HepG2 (cell line): ENCODE measurements around the gene ARMH1. TPM values are rescaled to one million over a fixed set of nuclear protein-coding genes. Genes with fewer than 3 reads are reported as not detected.

Source experiments
- ETV5 ChIP-seq: IDR thresholded peaks from 2 replicates; pipeline ENCODE4 v1.6.1; 2018; ENCODE audit warnings: missing biosample characterization, missing genetic modification reagents, inconsistent platforms, borderline replicate concordance
- HNF4G ChIP-seq, 2 experiments: sonication (generic) in 1 of 2; formaldehyde crosslinking in 1 of 2; IDR thresholded peaks; 2 replicates each; pipeline versions ENCODE4 v1.4.0 to v1.6.1; 2011 to 2020; ENCODE audit warnings: borderline replicate concordance in 2 of 2, low read depth in 2 of 2, mild to moderate bottlenecking in 2 of 2, low read length in 1 of 2, missing genetic modification reagents in 1 of 2, moderate library complexity in 1 of 2
- HOMEZ ChIP-seq: IDR thresholded peaks from 2 replicates; pipeline ENCODE4 v1.6.1; 2016; ENCODE audit warnings: low read depth
- RORA ChIP-seq: sonication (generic); formaldehyde crosslinking; IDR thresholded peaks from 2 replicates; pipeline ENCODE4 v1.5.0; 2020; ENCODE audit warnings: mild to moderate bottlenecking, missing genetic modification reagents, moderate library complexity
- SRSF9 ChIP-seq: fragments of 200-400 bp; formaldehyde crosslinking; IDR thresholded peaks from 2 replicates; pipeline ENCODE4 v1.6.1; 2018; ENCODE audit warnings: borderline replicate concordance, mild to moderate bottlenecking, low read depth, low read length; ENCODE audit not compliant: insufficient read depth, poor library complexity, severe bottlenecking
- TERF1 ChIP-seq: sonication (generic); formaldehyde crosslinking; IDR thresholded peaks from 2 replicates; pipeline ENCODE4 v1.8.0; 2022; ENCODE audit warnings: mild to moderate bottlenecking, missing genetic modification reagents, moderate library complexity
- THAP7 ChIP-seq: sonication (generic); formaldehyde crosslinking; IDR thresholded peaks from 2 replicates; pipeline ENCODE4 v1.8.1; 2023; ENCODE audit warnings: mild to moderate bottlenecking, missing genetic modification reagents
- TRAFD1 ChIP-seq: sonication (generic); formaldehyde crosslinking; IDR thresholded peaks from 2 replicates; pipeline ENCODE4 v1.5.1; 2020; ENCODE audit warnings: missing genetic modification reagents, mild to moderate bottlenecking, borderline replicate concordance
- ZFX ChIP-seq: sonication (generic); formaldehyde crosslinking; IDR thresholded peaks from 2 replicates; pipeline ENCODE4 v1.4.0; 2020; ENCODE audit warnings: mild to moderate bottlenecking, low read depth, missing genetic modification reagents, moderate library complexity
- ZNF564 ChIP-seq: sonication (generic); formaldehyde crosslinking; IDR thresholded peaks from 2 replicates; pipeline ENCODE4 v1.8.1; 2023; ENCODE audit warnings: mild to moderate bottlenecking, missing genetic modification reagents
- ZNF574 ChIP-seq: sonication (generic); formaldehyde crosslinking; IDR thresholded peaks from 2 replicates; pipeline ENCODE4 v1.4.0; 2020; ENCODE audit warnings: missing genetic modification reagents
- ZNF800 ChIP-seq: sonication (generic); formaldehyde crosslinking; IDR thresholded peaks from 2 replicates; pipeline ENCODE4 v1.4.0; 2020; ENCODE audit warnings: missing genetic modification reagents
- polyA plus RNA-seq, 8 experiments: library from polyadenylated mRNA; depleted of rRNA in 3 of 8; stranded (reverse) in 7 of 8; unstranded in 1 of 8; fragments of >200 nt; fragmentation: Illumina TruSeq in 4 of 8; extraction: Trizol in 4 of 8; gene quantifications; 2 replicates each; pipeline versions ENCODE4 v1.2.1 to v1.2.3, GENCODE V29; 2011 to 2016; ENCODE audit warnings: low read depth in 4 of 8, missing spikeins in 1 of 8, mixed read lengths in 1 of 8; ENCODE audit not compliant: insufficient read depth in 1 of 8
- total RNA-seq, 5 experiments: library from RNA; depleted of rRNA; stranded (reverse); fragments of >200 nt; fragmentation: Illumina TruSeq; extraction: Trizol; gene quantifications; 2 replicates each; pipeline ENCODE4 v1.2.3, GENCODE V29; 2016; ENCODE audit warnings: low read depth in 1 of 5

ARMH1 gene
- total and polyA plus RNA-seq, 2 of the 13 experiments (the other 11 are each of a cell fraction or from before 2014, with no cell fraction given): 0.69 TPM; not detected in 1

- no peak for TF ChIP-seq ZNF574 (CRISPR knock-in tag)
- no peak for TF ChIP-seq TERF1 (CRISPR knock-in tag)
- peak; percentile 41; the same call in 1 of the 2 replicates for TF ChIP-seq HOMEZ
- no peak for TF ChIP-seq ZNF564
- peak; percentile 30; the same call in 1 of the 2 replicates for TF ChIP-seq ZFX (CRISPR knock-in tag)
- no peak for TF ChIP-seq TRAFD1 (CRISPR knock-in tag)
- TF ChIP-seq ZNF800 (CRISPR knock-in tag): no peak
- TF ChIP-seq RORA (CRISPR knock-in tag): no peak
- peak; percentile 75; the same call in 1 of the 2 replicates for TF ChIP-seq THAP7 (CRISPR knock-in tag)
- TF ChIP-seq ETV5 (CRISPR knock-in tag): peak; percentile 64; the same call in 1 of the 2 replicates
- TF ChIP-seq SRSF9: no peak
- 0 out of 2 replicates have a peak, but pooled peaks have one; percentile 49 for TF ChIP-seq HNF4G (IDR thresholded peaks at IDR 0.05; ENCODE audit: borderline replicate concordance, low read depth, low read length)
- TF ChIP-seq HNF4G (CRISPR knock-in tag; IDR thresholded peaks at IDR 0.05; ENCODE audit: borderline replicate concordance, low read depth): peak; percentile 32; the same call in 1 of the 2 replicates
These were observed 5.0 kb downstream of the ARMH1 start (continued) for GRCh38 chr1:44679468-44679867.
